NCI-H526 treated with DMSO at 0.1 percent for 48 hours (cell line): ENCODE measurements around the gene ARHGAP30.
"Not testable (repeated sequence)": the region's sequence is repeated elsewhere in the genome, so short reads cannot be mapped to it uniquely, and the experiment has no call there.

Source experiments
- DNase-seq: peaks from one replicate; lab custom pipeline; 2025; lab: John Stamatoyannopoulos, UW

Gene ARHGAP30

DNA sequence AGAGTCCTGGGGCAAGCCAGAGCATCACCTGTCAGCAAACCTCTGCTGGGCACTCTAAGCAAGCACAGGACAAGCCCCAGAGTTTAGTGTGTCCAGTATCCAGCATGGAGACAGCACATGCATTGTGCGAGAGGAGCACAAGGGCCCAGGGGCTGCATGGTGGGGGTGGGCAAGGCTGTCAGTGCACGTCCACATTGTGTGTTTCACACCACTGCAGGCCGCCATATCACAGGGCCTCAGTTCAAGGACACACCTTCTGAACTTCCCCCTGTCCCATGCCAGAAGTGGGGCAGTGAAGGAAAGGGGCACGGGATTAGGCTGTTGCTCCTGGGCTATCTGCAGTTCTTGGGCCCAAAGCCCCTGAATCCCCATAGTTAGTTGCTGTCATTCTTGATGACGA is 30.1 kb downstream of the ARHGAP30 start:
- no peak for DNase-seq

DNA sequence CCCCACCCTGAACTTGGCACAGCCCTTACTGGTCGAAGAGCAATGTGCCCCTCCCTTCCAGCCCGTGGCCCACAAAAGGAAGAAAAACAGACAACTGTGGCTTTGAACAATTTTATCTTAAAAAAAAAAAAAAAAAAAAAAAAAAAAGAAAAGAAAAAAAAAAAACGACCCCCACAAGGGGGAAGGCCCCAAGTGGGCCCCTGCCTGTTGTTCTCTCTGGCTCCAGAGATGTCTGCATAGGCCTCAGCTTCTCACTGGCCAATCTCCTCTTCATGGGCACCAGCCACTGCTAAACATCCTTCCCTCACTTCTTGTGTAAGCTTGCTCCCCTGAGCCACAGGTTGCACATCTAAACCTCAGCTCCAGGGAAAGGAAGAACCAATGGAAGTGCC is 30.5 kb downstream of the ARHGAP30 start:
- DNase-seq: no peak

- DNase-seq: peak; percentile 75
These were observed 31.1 kb downstream of the ARHGAP30 start, which contains the start of gene TSTD1 for GRCh38 chr1:161038523-161039153. TSS of gene TSTD1 (minus strand) at chr1:161038964. CDS start at chr1:161038889, 75 bp downstream.

GRCh38 chr1:161037661-161038522 is 31.8 kb downstream of the ARHGAP30 start:
- DNase-seq: no peak

- DNase-seq: no peak
These were observed 35.9 kb downstream of the ARHGAP30 start for GRCh38 chr1:161033751-161034150.

DNA sequence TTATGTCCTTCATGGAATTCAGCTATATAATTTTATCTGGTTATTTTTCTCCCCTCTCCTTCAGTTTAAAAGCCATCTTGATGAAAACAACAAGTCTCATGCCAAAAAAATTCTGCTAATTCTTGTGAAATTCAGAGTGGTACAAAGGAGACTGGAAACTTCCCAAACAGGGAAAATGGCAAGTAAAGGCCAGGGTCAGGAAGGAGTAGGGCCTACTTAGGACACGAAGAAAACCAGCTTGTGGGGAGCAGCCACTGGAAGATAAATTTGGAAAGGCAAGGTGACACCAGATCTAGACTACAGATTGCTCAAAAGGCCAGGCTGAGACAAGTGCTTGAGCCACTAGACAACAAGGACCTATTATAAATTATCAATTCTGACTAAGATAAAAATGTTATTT is 37.3 kb downstream of the ARHGAP30 start:
- DNase-seq: no peak

- no peak for DNase-seq
These were observed 37.8 kb downstream of the ARHGAP30 start for GRCh38 chr1:161031874-161032273.

GRCh38 chr1:161029466-161029865 is 40.2 kb downstream of the ARHGAP30 start:
- not testable (repeated sequence) for DNase-seq

DNA sequence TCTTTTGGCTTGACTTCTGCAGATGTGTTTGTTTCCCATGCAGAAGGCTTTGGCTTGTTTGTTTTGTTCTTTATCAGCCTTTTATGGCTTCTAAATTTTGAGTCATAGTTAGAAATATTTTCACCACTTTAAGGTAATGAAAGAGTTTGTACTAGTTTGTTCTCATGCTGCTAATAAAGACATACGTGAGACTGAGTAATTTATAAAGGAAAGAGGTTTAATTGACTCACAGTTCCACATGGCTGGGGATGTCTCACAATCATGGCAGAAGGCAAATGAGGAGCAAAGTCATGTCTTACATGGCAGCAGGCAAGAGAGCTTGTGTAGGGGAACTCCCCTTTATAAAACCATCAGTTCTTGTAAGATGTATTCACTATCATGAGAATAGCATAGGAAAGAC is 42.7 kb downstream of the ARHGAP30 start:
- DNase-seq: not testable (repeated sequence)

DNA sequence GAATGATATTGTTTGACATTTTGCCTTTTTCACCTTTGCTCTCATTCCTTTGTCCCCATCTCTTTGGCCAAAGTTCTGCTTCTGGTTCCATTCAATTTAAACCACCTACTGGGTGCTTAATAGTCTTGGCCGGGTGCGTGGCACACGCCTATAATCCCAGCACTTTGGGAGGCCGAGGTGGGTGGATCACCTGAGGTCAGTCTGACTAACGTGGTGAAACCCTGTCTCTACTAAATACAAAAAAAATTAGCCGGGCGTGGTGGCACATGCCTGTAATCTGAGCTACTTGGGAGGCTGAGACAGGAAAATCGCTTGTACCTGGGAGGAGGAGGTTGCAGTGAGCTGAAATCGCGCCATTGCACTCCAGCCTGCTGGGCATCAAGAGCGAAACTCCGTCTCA is 47.3 kb downstream of the ARHGAP30 start:
- DNase-seq: not testable (repeated sequence)

- no peak for DNase-seq
These were observed 47.7 kb downstream of the ARHGAP30 start for GRCh38 chr1:161021970-161022353.

- DNase-seq: peak; percentile 100
These were observed 48.3 kb downstream of the ARHGAP30 start for GRCh38 chr1:161021165-161021969.

- DNase-seq: peak; percentile 94
These were observed 49.1 kb downstream of the ARHGAP30 start, which contains the start of gene F11R for GRCh38 chr1:161020509-161021164. TSS of gene F11R (minus strand) at chr1:161021152. CDS start at chr1:161021073, 79 bp downstream.

DNA sequence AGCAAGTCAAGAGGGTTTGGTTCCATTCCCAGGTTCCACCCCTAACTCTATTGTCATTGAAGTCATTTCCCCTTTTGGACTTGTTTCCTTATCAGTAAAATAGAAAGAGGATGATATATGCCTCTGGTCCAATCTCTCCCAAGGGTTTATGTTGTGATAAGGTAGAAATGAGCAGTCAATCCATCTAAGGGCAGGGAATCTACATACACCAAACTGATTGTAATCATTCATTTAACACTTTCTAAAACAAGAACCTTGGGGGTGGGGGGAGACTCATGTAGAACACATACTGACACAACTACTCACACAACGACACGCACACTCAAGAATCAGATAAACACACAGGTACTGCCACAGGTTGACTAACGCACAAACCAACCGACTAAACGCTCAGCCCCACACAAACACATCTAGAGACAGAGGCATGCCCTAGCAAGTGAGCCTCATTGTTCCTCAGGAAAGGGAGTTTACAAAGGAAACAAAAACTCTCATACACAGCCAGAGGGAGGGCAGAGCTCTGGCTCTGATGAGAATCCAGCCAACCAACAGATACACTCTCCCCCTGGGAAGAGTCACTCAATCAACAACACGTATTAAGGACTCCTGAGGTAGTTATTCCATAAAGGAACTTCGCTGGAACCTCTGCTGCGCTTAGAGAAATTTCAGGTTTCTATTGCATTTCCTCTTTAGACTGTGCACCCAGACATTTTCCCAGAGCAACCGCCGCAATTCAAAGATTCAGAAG is 49.8 kb downstream of the ARHGAP30 start:
- DNase-seq: peak; percentile 39

GRCh38 chr1:161019111-161019660 is 50.5 kb downstream of the ARHGAP30 start:
- not testable (repeated sequence) for DNase-seq

GRCh38 chr1:161018631-161018930 is 51.1 kb downstream of the ARHGAP30 start:
- DNase-seq: no peak

DNA sequence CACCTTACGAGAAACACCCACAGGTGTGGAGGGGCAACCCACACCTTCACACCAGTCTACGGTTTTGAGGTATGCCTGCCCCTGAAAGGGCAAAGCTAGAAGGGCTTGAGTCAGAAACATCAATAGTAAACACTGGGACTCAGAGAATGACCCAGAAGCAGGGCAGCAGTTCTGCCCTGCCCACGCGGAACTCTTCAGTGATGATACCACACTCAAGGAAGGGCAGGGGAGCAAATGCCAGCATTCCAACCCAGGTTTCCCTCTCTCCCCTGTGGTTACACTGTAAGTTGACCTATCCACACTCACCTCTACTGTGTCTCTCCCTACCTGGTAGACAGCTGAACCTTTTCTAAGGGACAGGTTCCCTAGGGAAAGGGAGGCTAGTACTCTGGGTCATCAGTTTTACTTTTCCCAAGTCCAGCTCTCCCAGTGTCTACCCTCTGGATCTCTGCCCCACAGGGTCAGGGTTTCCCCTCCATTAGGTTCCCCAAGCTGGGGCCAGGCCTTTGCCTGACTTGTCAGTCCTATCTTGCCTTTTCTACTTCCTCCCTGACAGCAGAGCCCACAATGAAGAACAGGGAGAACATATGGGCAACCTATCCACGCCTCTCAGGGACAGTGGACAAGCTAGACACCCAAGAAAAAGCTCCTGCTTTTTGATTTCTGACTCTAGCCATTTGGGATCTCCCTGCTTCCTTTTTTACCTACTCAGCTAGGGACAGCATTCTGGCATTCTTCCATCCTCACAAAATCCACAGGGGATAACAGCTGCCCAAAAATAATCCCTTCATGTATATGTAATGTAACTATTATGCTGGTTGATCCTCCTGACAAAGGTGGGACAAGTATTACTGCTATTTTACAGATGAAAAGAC is 51.7 kb downstream of the ARHGAP30 start:
- DNase-seq: no peak

DNA sequence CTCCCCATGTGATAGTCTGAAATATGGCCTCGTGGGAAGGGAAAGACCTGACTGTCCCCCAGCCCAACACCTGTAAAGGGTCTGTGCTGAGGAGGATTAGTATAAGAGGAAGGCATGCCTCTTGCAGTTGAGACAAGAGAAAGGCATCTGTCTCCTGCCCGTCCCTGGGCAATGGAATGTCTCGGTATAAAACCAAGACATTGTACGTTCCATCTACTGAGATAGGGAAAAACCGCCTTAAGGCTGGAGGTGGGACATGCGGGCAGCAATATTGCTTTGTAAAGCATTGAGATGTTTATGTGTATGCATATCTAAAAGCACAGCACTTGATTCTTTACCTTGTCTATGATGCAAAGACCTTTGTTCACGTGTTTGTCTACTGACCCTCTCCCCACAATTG is 52.5 kb downstream of the ARHGAP30 start:
- not testable (repeated sequence) for DNase-seq

DNA sequence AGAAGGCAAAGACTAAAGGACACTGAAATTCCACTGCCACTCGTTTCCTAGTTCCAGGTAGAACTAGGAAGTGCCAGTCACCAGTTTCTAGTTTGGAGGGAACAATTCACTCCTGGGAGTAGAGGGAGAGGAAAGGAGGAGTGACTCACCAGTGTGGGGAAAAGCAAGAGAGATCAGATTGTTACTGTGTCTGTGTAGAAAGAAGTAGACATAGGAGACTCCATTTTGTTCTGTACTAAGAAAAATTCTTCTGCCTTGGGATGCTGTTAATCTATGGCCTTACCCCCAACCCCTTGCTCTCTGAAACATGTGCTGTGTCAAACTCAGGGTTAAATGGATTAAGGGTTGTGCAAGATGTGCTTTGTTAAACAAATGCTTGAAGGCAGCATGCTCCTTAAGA is 53.0 kb downstream of the ARHGAP30 start:
- not testable (repeated sequence) for DNase-seq
